ENCODE data around the gene PDK2.

Gene PDK2

DNA sequence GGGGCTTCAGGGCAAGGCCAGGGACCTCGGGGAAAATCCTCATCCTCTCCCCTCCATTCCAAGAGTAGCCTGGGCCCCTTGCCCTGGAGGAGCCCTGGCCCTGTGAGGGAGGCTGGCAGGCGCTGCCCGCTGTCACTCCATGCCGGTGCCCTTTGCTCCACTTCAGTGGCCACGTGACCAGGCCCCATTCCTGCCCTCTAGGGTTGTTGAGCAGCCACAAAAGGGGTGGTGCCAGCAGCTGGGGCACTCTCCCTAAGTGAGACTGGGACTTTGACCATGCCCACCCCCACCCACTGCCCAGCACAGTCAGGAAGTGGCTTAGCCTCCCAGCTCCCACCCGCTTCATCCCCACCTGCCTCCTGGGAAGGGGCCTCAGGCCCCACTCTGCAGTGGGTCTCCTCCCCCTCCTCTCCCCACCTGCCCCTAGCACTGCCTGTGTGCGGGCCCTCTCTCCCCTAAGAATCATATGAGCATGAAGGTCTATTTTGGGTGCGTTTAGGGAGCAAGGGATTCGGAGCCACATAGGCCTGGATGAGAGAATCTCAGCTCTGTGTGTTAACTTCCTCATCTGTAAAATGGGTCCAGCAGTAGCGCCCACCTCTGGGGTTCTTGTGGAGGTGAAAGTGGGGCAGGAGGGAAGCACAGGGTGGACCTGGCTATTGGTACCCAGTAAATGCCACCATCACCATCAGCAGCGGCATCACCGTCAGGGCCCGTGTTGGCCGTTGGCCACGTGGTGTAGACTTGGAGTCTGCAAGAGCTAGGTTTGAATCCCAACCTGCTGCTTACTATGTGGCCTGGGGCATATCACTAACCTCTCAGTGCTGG lies 7.2 kb downstream of the PDK2 start:
- DNase-seq, result no peak

DNA sequence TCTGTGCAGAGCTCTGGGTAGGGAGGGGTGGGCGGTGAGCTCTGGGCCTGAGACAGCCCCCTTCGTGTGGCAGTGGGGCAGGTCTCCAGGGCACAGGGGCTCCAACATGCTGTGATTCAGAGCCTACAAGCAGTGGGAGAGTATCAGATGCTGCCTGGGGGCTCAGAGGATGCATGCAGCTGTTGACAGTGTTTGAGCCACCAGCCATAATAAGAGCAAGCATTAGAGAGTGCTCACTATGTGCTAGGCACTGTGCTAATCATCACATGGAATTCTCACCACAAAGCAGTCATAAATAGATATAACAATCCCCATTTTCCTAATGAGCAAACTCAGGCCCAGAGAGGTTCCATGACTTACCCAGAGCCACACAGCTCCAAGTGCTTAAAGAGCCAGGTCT lies 8.1 kb downstream of the PDK2 start:
- no peak for DNase-seq

- DNase-seq, result no peak
Measured at GRCh38 chr17:50103941-50104340, 8.8 kb downstream of the PDK2 start.

GRCh38 chr17:50105811-50106210 lies 10.7 kb downstream of the PDK2 start:
- DNase-seq, result no peak

DNA sequence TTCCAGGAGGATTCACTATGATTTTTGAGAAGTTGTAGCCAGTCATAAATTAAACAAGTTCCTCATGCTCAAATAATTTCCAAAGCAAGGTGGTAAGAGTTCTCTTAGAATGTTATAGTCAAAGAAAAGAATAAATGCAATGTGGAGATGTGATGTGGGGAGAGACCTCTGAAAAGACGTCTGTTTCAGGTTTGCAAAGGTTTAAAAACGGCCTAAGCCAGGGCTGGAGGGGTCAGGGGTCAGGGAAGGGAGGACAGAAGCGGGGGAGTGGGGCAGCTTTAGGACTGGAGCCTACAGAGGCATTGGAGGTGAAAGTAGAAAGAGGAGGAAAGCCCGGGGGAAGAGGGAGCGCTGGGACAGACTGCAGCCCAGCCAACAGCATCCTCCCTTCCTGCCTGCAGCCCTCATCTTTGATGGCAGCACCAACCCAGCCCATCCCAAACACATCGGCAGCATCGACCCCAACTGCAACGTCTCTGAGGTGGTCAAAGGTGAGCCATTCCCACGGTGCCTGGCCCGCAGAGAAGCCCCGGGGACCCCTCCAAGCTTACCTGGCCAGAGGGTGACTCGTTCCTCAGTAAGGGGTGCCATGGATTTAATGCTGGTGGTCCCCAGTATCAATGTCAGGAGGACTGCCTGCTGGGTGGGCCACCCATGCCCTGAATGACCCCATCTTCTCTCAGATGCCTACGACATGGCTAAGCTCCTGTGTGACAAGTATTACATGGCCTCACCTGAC lies 11.4 kb downstream of the PDK2 start:
- no peak for DNase-seq

- DNase-seq, result no peak
Measured at GRCh38 chr17:50107790-50108414, 12.8 kb downstream of the PDK2 start.

DNA sequence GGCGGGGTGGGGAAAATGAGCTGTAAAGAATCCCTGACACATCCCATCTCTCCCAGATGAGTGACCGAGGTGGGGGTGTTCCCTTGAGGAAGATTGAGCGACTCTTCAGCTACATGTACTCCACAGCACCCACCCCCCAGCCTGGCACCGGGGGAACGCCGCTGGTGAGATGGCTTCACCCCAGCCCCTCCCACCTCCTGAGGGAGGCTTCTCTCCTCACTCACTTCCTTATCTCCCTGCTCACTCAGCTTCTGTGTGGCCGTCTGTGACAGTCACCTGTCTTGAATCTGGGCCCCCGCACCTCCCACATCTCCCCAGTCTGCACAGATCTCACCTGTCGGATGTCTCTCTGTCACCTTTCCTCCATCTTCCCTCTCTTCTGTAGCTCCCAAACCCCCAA lies 13.4 kb downstream of the PDK2 start:
- no peak for DNase-seq

- no peak for DNase-seq
Measured at GRCh38 chr17:50109207-50109606, 14.1 kb downstream of the PDK2 start.

DNA sequence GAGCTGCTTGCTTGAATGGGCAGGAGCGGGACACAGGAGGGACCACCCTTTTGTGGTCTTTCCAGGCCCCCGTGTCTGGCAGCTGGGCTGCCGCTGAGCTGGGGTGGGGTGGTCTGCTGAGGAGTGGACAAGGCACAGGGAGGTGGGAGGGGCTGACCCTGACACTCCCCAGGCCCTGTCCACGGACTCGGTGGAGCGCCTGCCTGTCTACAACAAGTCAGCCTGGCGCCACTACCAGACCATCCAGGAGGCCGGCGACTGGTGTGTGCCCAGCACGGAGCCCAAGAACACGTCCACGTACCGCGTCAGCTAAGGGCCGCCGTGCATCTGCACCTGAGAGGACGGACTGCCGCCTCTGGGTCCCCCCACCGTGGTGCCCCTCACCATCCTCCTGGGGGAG lies 14.6 kb downstream of the PDK2 start:
- no peak for DNase-seq

- DNase-seq, result no peak
Measured at GRCh38 chr17:50110591-50111349, 15.6 kb downstream of the PDK2 start.

DNA sequence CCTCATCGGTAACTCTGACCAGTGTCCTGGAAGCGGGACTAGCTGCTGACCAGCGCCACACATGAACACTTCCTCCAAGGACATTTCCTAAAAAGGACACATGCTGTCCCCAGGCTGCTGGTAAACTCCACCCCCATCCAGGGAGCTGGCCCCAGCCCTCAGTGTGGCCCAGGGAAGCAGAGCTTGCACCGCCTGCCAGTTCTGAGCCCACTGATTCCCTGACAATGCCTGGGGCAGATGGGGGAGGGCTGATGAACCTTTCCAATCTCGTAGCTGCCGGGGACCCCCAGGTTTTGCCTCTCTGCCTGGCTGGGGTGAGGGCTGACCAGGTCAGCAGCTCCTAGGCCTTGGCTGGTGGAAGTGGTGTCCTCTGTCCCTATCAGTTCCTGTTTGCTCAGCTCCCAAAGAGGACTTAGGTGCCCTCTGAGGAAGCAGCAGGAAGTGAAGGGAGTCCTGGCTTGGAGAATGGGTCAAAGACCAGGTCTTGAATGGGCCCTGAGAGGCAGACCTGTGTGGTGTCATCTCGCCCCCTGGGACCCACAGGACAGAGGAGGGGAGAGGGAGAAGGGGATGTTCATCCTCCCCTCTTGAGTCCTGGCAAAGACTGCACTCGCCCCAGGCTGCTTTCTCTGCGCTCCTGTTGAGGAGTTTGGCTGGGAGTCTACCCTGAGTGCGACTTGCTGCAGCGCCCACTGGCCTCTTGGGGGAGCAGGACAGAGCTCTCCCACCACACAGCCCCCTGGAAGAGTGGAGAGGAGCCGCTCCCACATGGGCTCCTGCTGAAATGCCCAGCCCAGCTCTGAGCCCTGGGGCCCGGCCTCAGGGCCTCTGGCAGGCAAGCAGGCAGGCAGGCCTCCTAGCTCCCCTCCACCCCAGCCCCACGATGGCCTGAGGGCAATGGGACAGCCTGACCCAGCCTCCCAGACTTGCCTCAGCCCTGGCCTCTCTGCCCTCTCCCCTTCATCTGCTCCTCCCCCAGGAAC lies 16.8 kb downstream of the PDK2 start:
- no peak for DNase-seq

DNA sequence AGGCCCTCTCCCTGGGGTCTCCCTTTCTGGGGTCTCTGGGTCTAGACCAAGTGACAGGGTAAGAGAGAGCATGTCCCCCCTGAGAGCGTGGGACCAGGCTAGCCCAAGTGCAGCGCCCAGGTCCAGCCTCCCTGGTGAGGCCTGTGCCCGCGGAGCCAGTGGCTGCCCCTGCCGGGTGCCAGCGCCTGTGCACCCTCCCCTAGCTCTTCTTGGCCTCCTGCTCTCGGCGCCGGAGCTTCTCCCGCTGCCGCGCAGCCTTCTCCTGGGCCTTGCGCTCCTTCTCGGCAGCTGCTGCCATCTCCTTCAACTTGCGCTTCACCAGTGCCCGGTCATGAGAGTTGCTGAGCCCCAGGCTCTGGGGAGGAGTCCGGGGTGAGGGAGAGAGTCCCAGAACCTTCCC lies 17.5 kb downstream of the PDK2 start:
- no peak for DNase-seq

- DNase-seq, result no peak
Measured at GRCh38 chr17:50113624-50114320, 18.6 kb downstream of the PDK2 start.

DNA sequence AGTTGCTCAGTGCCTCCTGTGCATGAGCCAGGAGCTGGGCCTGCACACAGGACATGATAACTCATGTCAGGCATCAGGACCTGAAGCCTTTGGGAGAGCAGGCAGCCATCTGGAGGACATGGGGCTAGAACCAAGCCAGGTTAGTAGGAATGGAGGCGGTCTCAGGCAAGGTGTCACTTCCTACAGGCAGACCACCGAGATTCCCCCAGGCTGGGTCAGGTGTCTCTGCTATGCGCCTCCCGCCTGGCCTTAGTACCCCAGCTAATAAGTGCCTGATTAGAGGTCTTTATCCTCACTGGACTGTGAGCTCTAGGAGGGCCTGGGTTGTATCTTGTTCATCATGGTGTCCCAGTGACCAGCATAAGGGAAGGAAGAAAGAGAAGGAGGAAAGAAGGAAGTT lies 19.2 kb downstream of the PDK2 start:
- no peak for DNase-seq

GRCh38 chr17:50114849-50115357 lies 19.8 kb downstream of the PDK2 start:
- peak; percentile 19 for DNase-seq

DNA sequence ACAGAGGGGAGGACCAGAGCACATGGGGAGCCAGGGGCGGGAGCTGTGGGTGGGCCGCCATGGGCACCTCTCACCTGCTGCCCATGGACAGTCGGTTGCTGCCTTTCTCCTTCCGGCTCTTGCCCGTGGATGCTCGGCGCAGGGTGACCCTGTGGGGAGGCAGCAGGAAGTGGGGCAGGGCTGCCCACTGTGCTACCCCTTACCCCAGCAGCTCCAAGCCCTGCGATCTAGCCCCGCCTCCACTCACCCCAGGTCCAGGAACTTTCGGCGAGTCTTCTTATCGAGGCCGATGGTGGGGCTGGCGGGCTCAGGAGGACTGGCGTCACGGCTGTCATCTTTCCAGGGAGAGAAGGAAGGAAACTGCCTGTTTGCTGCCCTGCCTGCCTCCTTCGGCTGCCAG lies 20.6 kb downstream of the PDK2 start:
- no peak for DNase-seq

GRCh38 chr17:50117202-50118051 lies 22.3 kb downstream of the PDK2 start:
- peak; percentile 52 for DNase-seq

DNA sequence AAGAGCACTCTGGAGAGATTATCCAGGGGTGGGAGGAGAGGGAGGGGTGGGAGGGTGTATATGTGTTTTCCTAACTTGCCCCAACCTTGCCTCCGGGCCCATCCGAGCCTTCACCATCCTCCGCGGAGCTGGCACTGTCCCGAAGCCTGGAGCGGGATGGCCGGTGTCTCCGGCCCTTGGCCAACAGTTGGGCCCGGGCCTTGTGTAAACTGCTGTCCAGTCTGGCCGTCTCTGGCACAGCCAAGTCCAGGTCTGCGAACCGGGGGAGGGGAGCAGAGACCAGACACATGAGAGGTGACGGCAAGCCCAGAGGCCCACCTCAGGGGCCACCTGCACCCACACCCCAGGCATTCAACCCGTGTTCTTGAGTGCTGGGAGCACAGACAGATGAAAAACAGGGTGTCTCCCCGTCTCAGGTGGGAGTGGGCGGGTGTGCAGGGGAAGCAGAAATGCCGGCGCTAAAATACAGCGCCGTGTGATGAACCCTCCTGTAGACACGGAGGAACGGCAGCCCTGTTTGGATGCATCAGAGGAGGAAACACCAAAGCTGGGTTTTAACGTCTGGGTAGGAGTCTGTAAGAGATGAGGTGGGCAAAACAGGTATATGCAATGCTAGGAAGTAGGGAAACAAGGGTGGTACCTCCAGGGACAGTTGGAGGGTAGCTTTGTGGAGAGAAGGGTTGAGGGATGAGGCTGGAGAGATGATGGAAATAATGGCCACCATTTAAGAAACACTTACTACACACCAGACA lies 23.1 kb downstream of the PDK2 start:
- DNase-seq, result no peak

GRCh38 chr17:50118828-50119218 lies 23.7 kb downstream of the PDK2 start:
- DNase-seq, result no peak

Measured in activated gamma-delta T cell treated with Interleukin-2 at 50 U/mL for 16 hours (primary cell).